HEK293T (cell line): ENCODE results near the gene SAFB2.

Experiments used
- CTCF ChIA-PET: fragments of 350-600 bp; formaldehyde crosslinking; extraction: SDS; loops from one replicate; lab custom pipeline; 2021; ENCODE audit warnings: antibody characterized with exemption, inconsistent platforms; lab: Yijun Ruan, JAX
- POLR2A ChIA-PET: fragments of 350-600 bp; formaldehyde crosslinking; extraction: SDS; loops from one replicate; lab custom pipeline; 2020; ENCODE audit warnings: antibody characterized with exemption, inconsistent platforms; lab: Yijun Ruan, JAX
- DNase-seq: peaks from one replicate; pipeline ENCODE4 v3.0.0; 2012; ENCODE audit warnings: mixed read lengths; ENCODE audit errors: extremely low spot score
- ARNT ChIP-seq: fragments of 450-650 bp; IDR thresholded peaks from 2 replicates; pipeline ENCODE4 v1.6.1; 2017; ENCODE audit warnings: mild to moderate bottlenecking
- BHLHE40 ChIP-seq: fragments of 450-650 bp; IDR thresholded peaks from 2 replicates; pipeline ENCODE4 v1.6.1; 2016; ENCODE audit warnings: mild to moderate bottlenecking, moderate library complexity, borderline replicate concordance
- CTBP1 ChIP-seq: fragments of 450-650 bp; IDR thresholded peaks from 2 replicates; pipeline ENCODE4 v1.6.1; 2016; ENCODE audit warnings: borderline replicate concordance
- ELF4 ChIP-seq: fragments of 450-650 bp; IDR thresholded peaks from 2 replicates; pipeline ENCODE4 v1.6.1; 2017; ENCODE audit warnings: antibody characterized with exemption
- FOXA1 ChIP-seq: fragments of 450-650 bp; IDR thresholded peaks from 2 replicates; pipeline ENCODE4 v1.6.1; 2016; ENCODE audit warnings: mild to moderate bottlenecking
- FOXK2 ChIP-seq: fragments of 450-650 bp; IDR thresholded peaks from 2 replicates; pipeline ENCODE4 v1.6.1; 2016; ENCODE audit warnings: mild to moderate bottlenecking
- FOXM1 ChIP-seq: fragments of 450-650 bp; IDR thresholded peaks from 2 replicates; pipeline ENCODE4 v1.6.1; 2017; ENCODE audit warnings: mild to moderate bottlenecking, borderline replicate concordance
- HDGF ChIP-seq: fragments of 450-650 bp; IDR thresholded peaks from 2 replicates; pipeline ENCODE4 v1.6.1; 2017; ENCODE audit warnings: antibody characterized with exemption, borderline replicate concordance
- L3MBTL2 ChIP-seq: fragments of 450-650 bp; conservative IDR thresholded peaks from 2 replicates; pipeline ENCODE4 v1.6.1; 2016; ENCODE audit warnings: mild to moderate bottlenecking
- LEF1 ChIP-seq: fragments of 450-650 bp; IDR thresholded peaks from 2 replicates; pipeline ENCODE4 v1.6.1; 2017; ENCODE audit warnings: mild to moderate bottlenecking, borderline replicate concordance
- NFRKB ChIP-seq: fragments of 450-650 bp; IDR thresholded peaks from 2 replicates; pipeline ENCODE4 v1.6.1; 2016; ENCODE audit warnings: mild to moderate bottlenecking, moderate library complexity
- PKNOX1 ChIP-seq: fragments of 450-650 bp; IDR thresholded peaks from 2 replicates; pipeline ENCODE4 v1.6.1; 2016
- SP1 ChIP-seq: fragments of 450-650 bp; IDR thresholded peaks from 2 replicates; pipeline ENCODE4 v1.6.1; 2017
- SUZ12 ChIP-seq: fragments of 450-650 bp; IDR thresholded peaks from 2 replicates; pipeline ENCODE4 v1.6.1; 2016; ENCODE audit warnings: mild to moderate bottlenecking
- TARDBP ChIP-seq: fragments of 450-650 bp; IDR thresholded peaks from 2 replicates; pipeline ENCODE4 v1.6.1; 2016
- ZNF384 ChIP-seq: fragments of 450-650 bp; IDR thresholded peaks from 2 replicates; pipeline ENCODE4 v1.6.1; 2016

The SAFB2 gene

GRCh38 chr19:5542665-5543064, 79.9 kb downstream of the SAFB2 start:
- ChIA-PET POLR2A (no interaction called here), CTCF (interaction anchor here (0.7 kb wide), 1 partner anchor 169 kb away, joined by 4 read pairs; no protein-coding TSS in a partner anchor)
- no peak for DNase-seq
- no peak for TF ChIP-seq FOXM1
- no peak for TF ChIP-seq FOXK2
- no peak for TF ChIP-seq ELF4
- no peak for TF ChIP-seq LEF1
- TF ChIP-seq ARNT, result no peak
- TF ChIP-seq ZNF384, result no peak
- no peak for TF ChIP-seq NFRKB
- no peak for TF ChIP-seq SP1
- no peak for TF ChIP-seq L3MBTL2

- POLR2A ChIA-PET, result no interaction called here
- CTCF ChIA-PET, result no interaction called here
These were observed 81.1 kb downstream of the SAFB2 start for GRCh38 chr19:5541456-5541855.

GRCh38 chr19:5540208-5540607, 82.4 kb downstream of the SAFB2 start:
- POLR2A ChIA-PET, result no interaction called here
- CTCF ChIA-PET, result no interaction called here
- TF ChIP-seq FOXA1 (no peak), HDGF (no peak), L3MBTL2 (no peak), FOXK2 (no peak), LEF1 (no peak), NFRKB (no peak), ZNF384 (no peak), BHLHE40 (no peak), TARDBP (no peak), SUZ12 (no peak), SP1 (no peak), CTBP1 (no peak), FOXM1 (no peak), ARNT (no peak), PKNOX1 (no peak), ELF4 (no peak)
- no peak for DNase-seq

More at GRCh38 chr19:5541456-5541855, 81.1 kb downstream of the SAFB2 start:
- TF ChIP-seq FOXA1, result no peak
- no peak for TF ChIP-seq BHLHE40
- no peak for TF ChIP-seq ELF4
- no peak for TF ChIP-seq SP1
- no peak for TF ChIP-seq L3MBTL2
- no peak for TF ChIP-seq HDGF
- TF ChIP-seq FOXK2, result no peak
- no peak for TF ChIP-seq TARDBP
- TF ChIP-seq LEF1, result no peak
- no peak for TF ChIP-seq ZNF384
- TF ChIP-seq PKNOX1, result no peak
- no peak for DNase-seq

- ChIA-PET POLR2A (no interaction called here), CTCF (interaction anchor here (1.9 kb wide), 1 partner anchor 10 kb away, joined by 9 read pairs; no protein-coding TSS in a partner anchor)
- DNase-seq, result no peak
- TF ChIP-seq ARNT, result no peak
- TF ChIP-seq SP1, result no peak
- TF ChIP-seq NFRKB, result no peak
- TF ChIP-seq BHLHE40, result no peak
- TF ChIP-seq LEF1, result no peak
- no peak for TF ChIP-seq ZNF384
- no peak for TF ChIP-seq HDGF
- no peak for TF ChIP-seq TARDBP
- no peak for TF ChIP-seq FOXA1
- TF ChIP-seq PKNOX1, result no peak
- no peak for TF ChIP-seq L3MBTL2
- no peak for TF ChIP-seq FOXK2
- no peak for TF ChIP-seq ELF4
- TF ChIP-seq CTBP1, result no peak
- no peak for TF ChIP-seq FOXM1
- no peak for TF ChIP-seq SUZ12
These were observed 84.7 kb downstream of the SAFB2 start for GRCh38 chr19:5537870-5538269.
